Neural crest cell (in vitro differentiated cells): Measurements from ENCODE around the gene INSYN2A. TPM values are rescaled to one million over a fixed set of nuclear protein-coding genes. Genes with fewer than 3 reads are reported as not detected.

Experiments
- DNase-seq: peaks from one replicate; pipeline ENCODE4 v3.0.0; 2021; ENCODE audit warnings: low read depth, mixed read lengths, low spot score
- H3K27ac Mint-ChIP-seq: one replicate; pipeline ENCODE4 v1.8.0; 2021; ENCODE audit warnings: mild to moderate bottlenecking, mixed read lengths; ENCODE audit not compliant: unreplicated experiment
- H3K27me3 Mint-ChIP-seq: 2 replicates; pipeline ENCODE4 v1.8.0; 2021; ENCODE audit warnings: low read depth, mild to moderate bottlenecking, mixed read lengths
- H3K36me3 Mint-ChIP-seq: 2 replicates; pipeline ENCODE4 v1.8.0; 2021; ENCODE audit warnings: low read depth, mild to moderate bottlenecking, mixed read lengths
- H3K4me1 Mint-ChIP-seq: 2 replicates; pipeline ENCODE4 v1.8.0; 2021; ENCODE audit warnings: mixed read lengths
- H3K4me3 Mint-ChIP-seq: one replicate; pipeline ENCODE4 v1.8.0; 2021; ENCODE audit warnings: mild to moderate bottlenecking, mixed read lengths
- H3K9me3 Mint-ChIP-seq: 2 replicates; pipeline ENCODE4 v1.8.0; 2021; ENCODE audit warnings: mixed read lengths
- CTCF ChIP-seq: fragments of 200-600 bp; sonication (generic); conservative IDR thresholded peaks from 2 replicates; pipeline ENCODE4 v1.5.0; 2021; ENCODE audit warnings: antibody characterized with exemption, mild to moderate bottlenecking
- total RNA-seq: library from RNA; stranded (reverse); gene quantifications from 2 replicates; pipeline ENCODE4 v1.2.1, GENCODE V29; 2021

INSYN2A gene
- total RNA-seq, 1 donor from 2014 or later, result 0.12 TPM

- Mint-ChIP-seq H3K9me3 (no peaks in the 10 kb centered on the region), H3K36me3 (no peaks in the 10 kb centered on the region), H3K27me3 (no peaks in the 10 kb centered on the region), H3K4me3 (no peak overlapping the region), H3K27ac (no peak overlapping the region), H3K4me1 (peaks cover 21% of the 10 kb centered on the region)
- TF ChIP-seq CTCF, result no peak
- DNase-seq, result no peak
These were observed 39.3 kb downstream of the INSYN2A start for GRCh38 chr10:127157089-127157488.

- no peak for TF ChIP-seq CTCF
- no peak overlapping the region for H3K4me3 Mint-ChIP-seq
- no peak overlapping the region for H3K27ac Mint-ChIP-seq
- H3K9me3 Mint-ChIP-seq, result no peaks in the 10 kb centered on the region
- no peak for DNase-seq
- no peaks in the 10 kb centered on the region for H3K27me3 Mint-ChIP-seq
- peaks cover 21% of the 10 kb centered on the region for H3K4me1 Mint-ChIP-seq
- no peaks in the 10 kb centered on the region for H3K36me3 Mint-ChIP-seq
These were observed 41.4 kb downstream of the INSYN2A start for GRCh38 chr10:127154831-127155620.

GRCh38 chr10:127153181-127153580 is 43.2 kb downstream of the INSYN2A start:
- Mint-ChIP-seq H3K4me1 (peaks cover 25% of the 10 kb centered on the region), H3K27me3 (no peaks in the 10 kb centered on the region), H3K4me3 (no peak overlapping the region), H3K9me3 (no peaks in the 10 kb centered on the region), H3K36me3 (no peaks in the 10 kb centered on the region), H3K27ac (no peak overlapping the region)
- no peak for TF ChIP-seq CTCF
- DNase-seq, result no peak

GRCh38 chr10:127151981-127152699 is 44.3 kb downstream of the INSYN2A start:
- peaks cover 21% of the 10 kb centered on the region for H3K4me1 Mint-ChIP-seq
- no peak for TF ChIP-seq CTCF

GRCh38 chr10:127151541-127151940 is 44.9 kb downstream of the INSYN2A start:
- no peaks in the 10 kb centered on the region for H3K9me3 Mint-ChIP-seq
- H3K4me3 Mint-ChIP-seq, result no peak overlapping the region
- DNase-seq, result no peak
- no peak overlapping the region for H3K27ac Mint-ChIP-seq
- no peaks in the 10 kb centered on the region for H3K27me3 Mint-ChIP-seq
- TF ChIP-seq CTCF, result no peak
- H3K4me1 Mint-ChIP-seq, result peaks cover 23% of the 10 kb centered on the region
- H3K36me3 Mint-ChIP-seq, result no peaks in the 10 kb centered on the region

More at GRCh38 chr10:127151981-127152699, 44.3 kb downstream of the INSYN2A start:
- Mint-ChIP-seq H3K4me3 (no peak overlapping the region), H3K9me3 (no peaks in the 10 kb centered on the region), H3K36me3 (no peaks in the 10 kb centered on the region), H3K27ac (no peak overlapping the region), H3K27me3 (no peaks in the 10 kb centered on the region)
- DNase-seq, result no peak
